Mesendoderm (in vitro differentiated cells): ENCODE results near the gene DNAJB8.
A peak's percentile ranks its signal among the peaks of the same experiment; 100 is the strongest.

Source experiments
- DNase-seq: peaks from one replicate; pipeline ENCODE4 v3.0.0; 2013
- H2AK5ac ChIP-seq: 2 replicates; pipeline ENCODE4 v1.6.1; 2013; ENCODE audit warnings: low read length, inconsistent platforms
- H2BK120ac ChIP-seq: 2 replicates; pipeline ENCODE4 v1.6.1; 2013; ENCODE audit warnings: low read depth, mild to moderate bottlenecking, low read length, moderate library complexity, mixed read lengths
- H2BK15ac ChIP-seq: replicated peaks from 2 replicates; pipeline ENCODE4 v1.6.1; 2013; ENCODE audit warnings: low read depth, mild to moderate bottlenecking, moderate library complexity
- H2BK5ac ChIP-seq: 2 replicates; pipeline ENCODE4 v1.6.1; 2013; ENCODE audit warnings: low read length, inconsistent platforms
- H3K18ac ChIP-seq: 2 replicates; pipeline ENCODE4 v1.6.1; 2013; ENCODE audit warnings: mild to moderate bottlenecking, low read length, mixed read lengths
- H3K23ac ChIP-seq: one replicate; pipeline ENCODE4 v1.6.1; 2013; ENCODE audit warnings: low read length
- H3K27ac ChIP-seq: 2 replicates; pipeline ENCODE4 v1.5.1; 2013; ENCODE audit warnings: low read depth, mild to moderate bottlenecking, inconsistent platforms, low read length, moderate library complexity
- H3K27me3 ChIP-seq: 2 replicates; pipeline ENCODE4 v1.6.1; 2013; ENCODE audit warnings: low read length, control low read depth, mild to moderate bottlenecking, inconsistent platforms; ENCODE audit not compliant: insufficient read depth, poor library complexity
- H3K36me3 ChIP-seq: 2 replicates; pipeline ENCODE4 v1.6.1; 2013; ENCODE audit warnings: low read length, inconsistent platforms; ENCODE audit not compliant: control insufficient read depth, insufficient read depth
- H3K4ac ChIP-seq: one replicate; pipeline ENCODE4 v1.6.1; 2013; ENCODE audit warnings: low read depth, mild to moderate bottlenecking, low read length, moderate library complexity
- H3K4me1 ChIP-seq: 2 replicates; pipeline ENCODE4 v1.6.1; 2013; ENCODE audit warnings: low read depth, low read length, inconsistent platforms; ENCODE audit not compliant: control insufficient read depth
- H3K4me2 ChIP-seq: 2 replicates; pipeline ENCODE4 v1.6.1; 2013; ENCODE audit warnings: low read length
- H3K4me3 ChIP-seq: 2 replicates; pipeline ENCODE4 v1.5.1; 2013; ENCODE audit warnings: mild to moderate bottlenecking, low read length
- H3K56ac ChIP-seq: one replicate; pipeline ENCODE4 v1.6.1; 2013; ENCODE audit warnings: low read length
- H3K79me1 ChIP-seq: 2 replicates; pipeline ENCODE4 v1.6.1; 2013; ENCODE audit warnings: low read length, inconsistent platforms
- H3K79me2 ChIP-seq: 2 replicates; pipeline ENCODE4 v1.6.1; 2013; ENCODE audit warnings: mild to moderate bottlenecking, low read length; ENCODE audit not compliant: control insufficient read depth, insufficient read depth
- H3K9ac ChIP-seq: 2 replicates; pipeline ENCODE4 v1.6.1; 2013; ENCODE audit warnings: low read length, inconsistent platforms
- H4K5ac ChIP-seq: one replicate; pipeline ENCODE4 v1.6.1; 2013; ENCODE audit warnings: low read length
- H4K8ac ChIP-seq: one replicate; pipeline ENCODE4 v1.6.1; 2013; ENCODE audit warnings: low read depth, mild to moderate bottlenecking, control low read depth, low read length, moderate library complexity
- WGBS: extraction: QIAGEN DNeasy Blood & Tissue Kit; methylation state at CpG from one replicate; pipeline ENCODE4 v1.1.7; 2013; ENCODE audit warnings: low lambda C conversion rate, missing lambda C conversion rate; ENCODE audit not compliant: insufficient coverage; ENCODE audit errors: extremely low coverage; 5-methylcytosine and 5-hydroxymethylcytosine counted together

The DNAJB8 gene

GRCh38 chr3:128484404-128485281, 18.0 kb upstream of the DNAJB8 start:
- WGBS = no CpG with 5 or more reads among the region's 16 CpGs
- H3K4me3 ChIP-seq = no peak overlapping the region
- no peak overlapping the region for H4K8ac ChIP-seq
- no peak overlapping the region for H3K9ac ChIP-seq
- H2BK5ac ChIP-seq = no peak overlapping the region
- H2BK120ac ChIP-seq = no peak overlapping the region
- H3K27me3 ChIP-seq = peaks cover 34% of the 10 kb centered on the region
- H2AK5ac ChIP-seq = no peak overlapping the region
- no peak overlapping the region for H3K23ac ChIP-seq
- H2BK15ac ChIP-seq = no peak overlapping the region
- no peak overlapping the region for H4K5ac ChIP-seq
- no peak overlapping the region for H3K27ac ChIP-seq
- peak; percentile 69 for DNase-seq
- no peaks in the 10 kb centered on the region for H3K79me1 ChIP-seq
- H3K4me2 ChIP-seq = no peak overlapping the region
- H3K79me2 ChIP-seq = no peaks in the 10 kb centered on the region
- H3K18ac ChIP-seq = no peak overlapping the region
- H3K4me1 ChIP-seq = peaks cover 13% of the 10 kb centered on the region
- no peaks in the 10 kb centered on the region for H3K36me3 ChIP-seq
- no peak overlapping the region for H3K56ac ChIP-seq
- H3K4ac ChIP-seq = no peak overlapping the region

DNA sequence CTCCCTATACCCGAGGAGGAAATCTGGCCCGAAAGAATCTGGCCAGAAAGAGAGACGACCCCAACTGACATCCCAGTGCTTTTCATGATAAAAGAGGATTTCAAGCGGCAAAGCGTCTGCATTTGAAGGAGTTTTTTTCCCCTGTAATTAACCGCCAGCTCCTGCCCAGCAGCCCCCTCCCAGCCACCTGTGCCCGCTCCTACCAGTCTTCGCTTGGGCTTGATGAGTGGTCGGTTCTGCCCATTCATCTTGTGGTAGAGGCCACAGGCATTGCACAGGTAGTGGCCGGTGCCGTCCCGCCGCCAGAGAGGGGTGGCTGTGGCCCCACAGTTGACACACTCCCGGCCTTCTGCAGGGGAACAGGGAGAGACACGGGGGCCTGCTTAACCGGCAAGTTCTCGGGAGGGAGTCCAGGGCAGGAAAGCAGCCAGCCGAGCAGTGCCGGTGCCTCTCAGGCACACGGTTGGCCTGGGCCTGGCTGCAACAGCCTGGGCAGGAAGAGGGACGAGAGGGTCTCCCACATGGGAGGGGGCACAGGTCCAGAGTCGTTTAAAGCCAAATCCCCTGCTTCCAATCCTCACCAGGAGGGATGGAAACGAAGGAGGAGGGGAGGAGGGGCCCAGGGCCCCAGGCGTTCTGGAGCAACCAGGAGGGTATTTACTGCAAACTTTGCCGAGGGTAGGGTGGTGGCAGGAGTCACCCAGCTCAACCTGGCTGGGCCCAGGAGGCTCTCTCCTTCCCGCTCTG, 17.1 kb upstream of the DNAJB8 start:
- Histone ChIP-seq H3K4me1 (peaks cover 13% of the 10 kb centered on the region), H3K18ac (no peak overlapping the region), H3K56ac (peak overlapping the region; percentile 52), H3K27ac (no peak overlapping the region), H4K8ac (no peak overlapping the region), H2BK15ac (no peak overlapping the region), H3K79me1 (no peaks in the 10 kb centered on the region), H3K9ac (peak overlapping the region; percentile 10), H3K4me3 (no peak overlapping the region), H3K79me2 (no peaks in the 10 kb centered on the region), H3K4ac (no peak overlapping the region), H3K4me2 (peak overlapping the region; percentile 20), H3K36me3 (no peaks in the 10 kb centered on the region), H3K23ac (no peak overlapping the region), H3K27me3 (peaks cover 35% of the 10 kb centered on the region), H2BK120ac (no peak overlapping the region), H4K5ac (no peak overlapping the region), H2BK5ac (no peak overlapping the region), H2AK5ac (no peak overlapping the region)
- WGBS = no CpG with 5 or more reads among the region's 26 CpGs
- peak; percentile 46 for DNase-seq

- no peaks in the 10 kb centered on the region for H3K79me1 ChIP-seq
- H3K79me2 ChIP-seq = no peaks in the 10 kb centered on the region
- H4K5ac ChIP-seq = no peak overlapping the region
- H2AK5ac ChIP-seq = no peak overlapping the region
- no peaks in the 10 kb centered on the region for H3K36me3 ChIP-seq
- H3K4me2 ChIP-seq = no peak overlapping the region
- peak overlapping the region; percentile 43 for H3K56ac ChIP-seq
- no peak overlapping the region for H3K4ac ChIP-seq
- H3K9ac ChIP-seq = peak overlapping the region; percentile 10
- peaks cover 13% of the 10 kb centered on the region for H3K4me1 ChIP-seq
- H2BK5ac ChIP-seq = no peak overlapping the region
- H3K27me3 ChIP-seq = peaks cover 41% of the 10 kb centered on the region
- H2BK120ac ChIP-seq = no peak overlapping the region
- no peak overlapping the region for H3K18ac ChIP-seq
- no peak overlapping the region for H2BK15ac ChIP-seq
- H3K27ac ChIP-seq = no peak overlapping the region
- no peak overlapping the region for H3K23ac ChIP-seq
- no peak overlapping the region for H4K8ac ChIP-seq
- DNase-seq = peak; percentile 75
- no peak overlapping the region for H3K4me3 ChIP-seq
- no CpG with 5 or more reads among the region's 33 CpGs for WGBS
Observed at GRCh38 chr3:128482666-128483656, 16.3 kb upstream of the DNAJB8 start.

DNA sequence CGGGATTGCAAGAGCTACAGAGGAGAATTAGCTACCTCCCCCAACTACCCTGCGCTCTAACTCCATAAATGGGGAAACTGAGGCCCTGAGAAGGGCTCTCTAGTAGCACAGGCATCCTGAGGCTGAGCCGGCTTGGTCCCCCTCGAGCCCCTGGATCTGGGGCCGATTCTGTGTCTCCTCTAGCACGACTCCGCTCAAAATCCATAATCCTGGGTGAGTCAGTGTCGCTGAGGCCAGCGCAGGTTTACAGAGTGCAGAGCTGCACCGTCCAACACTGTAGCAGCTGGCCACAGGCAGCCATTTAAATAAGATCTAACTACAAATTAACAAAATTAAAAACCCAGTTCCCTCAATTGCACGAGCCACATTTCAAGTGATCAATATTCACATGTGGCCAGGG, 15.5 kb upstream of the DNAJB8 start:
- DNase-seq = no peak
- Histone ChIP-seq H2AK5ac (peak overlapping the region; percentile 35), H3K56ac (no peak overlapping the region), H3K79me1 (no peaks in the 10 kb centered on the region), H3K4me3 (no peak overlapping the region), H3K4me2 (no peak overlapping the region), H3K23ac (no peak overlapping the region), H2BK15ac (no peak overlapping the region), H3K79me2 (no peaks in the 10 kb centered on the region), H3K4ac (no peak overlapping the region), H3K4me1 (peaks cover 13% of the 10 kb centered on the region), H2BK120ac (no peak overlapping the region), H3K9ac (no peak overlapping the region), H2BK5ac (no peak overlapping the region), H3K27me3 (peaks cover 44% of the 10 kb centered on the region), H3K36me3 (no peaks in the 10 kb centered on the region), H4K8ac (no peak overlapping the region), H3K18ac (no peak overlapping the region), H3K27ac (no peak overlapping the region), H4K5ac (no peak overlapping the region)
- no CpG with 5 or more reads among the region's 11 CpGs for WGBS

- no peak for DNase-seq
- WGBS = no CpG with 5 or more reads among the region's 19 CpGs
- Histone ChIP-seq H4K8ac (no peak overlapping the region), H2AK5ac (no peak overlapping the region), H3K4me3 (no peak overlapping the region), H3K9ac (no peak overlapping the region), H3K23ac (no peak overlapping the region), H3K18ac (no peak overlapping the region), H3K79me2 (no peaks in the 10 kb centered on the region), H2BK5ac (no peak overlapping the region), H3K4me2 (no peak overlapping the region), H3K4ac (no peak overlapping the region), H3K36me3 (no peaks in the 10 kb centered on the region), H3K27ac (no peak overlapping the region), H3K56ac (no peak overlapping the region), H3K79me1 (no peaks in the 10 kb centered on the region), H4K5ac (no peak overlapping the region), H3K4me1 (peaks cover 13% of the 10 kb centered on the region), H3K27me3 (peaks cover 39% of the 10 kb centered on the region), H2BK15ac (no peak overlapping the region), H2BK120ac (no peak overlapping the region)
Observed at GRCh38 chr3:128481438-128481942, 14.8 kb upstream of the DNAJB8 start.
